Sciatic nerve (tissue), 2 donors: ENCODE measurements around the gene SEMA5A. TPM values are rescaled to one million over a fixed set of nuclear protein-coding genes. Genes with fewer than 3 reads are reported as not detected.
A peak's percentile ranks its signal among the peaks of the same experiment; 100 is the strongest.

Source experiments
- ATAC-seq: fragments of 200-7000 bp; cut with Tn5 transposase; one replicate; pipeline ENCODE4 v1.9.1; 2020; ENCODE audit warnings: mild to moderate bottlenecking, moderate library complexity
- DNase-seq: peaks from one replicate; pipeline ENCODE4 v3.0.0-alpha.2; 2020; ENCODE audit warnings: low spot score
- intact Hi-C: fragments of 100-400 bp; cut with DNase I; formaldehyde crosslinking; loops from one replicate; pipeline ENCODE4 v1.14.2; 2022
- total RNA-seq: library from RNA; stranded (reverse); fragmentation: NEBNext Ultra II Directional; extraction: Animal tissue kit (Norgen Biotek cat#: 25700); gene quantifications from one replicate; pipeline ENCODE4 v1.2.1, GENCODE V29; 2021
- donor health status: DM: no; HTN: no; CAD: no.
- donor health status: DM: no; HTN: no; CAD: no.

Gene SEMA5A
- total RNA-seq, 1 donor from 2014 or later: 109 TPM

DNA sequence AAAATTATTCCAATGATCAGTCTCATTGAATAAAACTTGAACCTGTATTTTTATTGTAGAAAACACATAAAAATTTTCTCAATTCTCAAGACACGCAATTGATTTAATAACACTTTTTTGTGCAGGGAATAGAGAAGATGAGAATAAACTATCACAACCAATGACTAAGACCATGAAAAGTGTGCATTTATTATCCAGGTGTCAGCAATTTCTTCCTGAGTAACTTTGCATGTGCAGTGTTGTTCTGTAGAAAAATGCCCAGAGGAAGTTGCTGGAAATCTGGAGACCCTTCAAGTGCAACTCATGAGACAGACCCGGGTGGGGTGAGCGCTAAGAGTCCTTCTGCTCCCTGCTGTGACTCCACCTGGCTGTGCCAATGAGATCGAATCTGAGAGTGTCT lies 405.7 kb downstream of the SEMA5A start:
- DNase-seq: no peak
- no peak for ATAC-seq
- intact Hi-C loops: no loop called here

DNA sequence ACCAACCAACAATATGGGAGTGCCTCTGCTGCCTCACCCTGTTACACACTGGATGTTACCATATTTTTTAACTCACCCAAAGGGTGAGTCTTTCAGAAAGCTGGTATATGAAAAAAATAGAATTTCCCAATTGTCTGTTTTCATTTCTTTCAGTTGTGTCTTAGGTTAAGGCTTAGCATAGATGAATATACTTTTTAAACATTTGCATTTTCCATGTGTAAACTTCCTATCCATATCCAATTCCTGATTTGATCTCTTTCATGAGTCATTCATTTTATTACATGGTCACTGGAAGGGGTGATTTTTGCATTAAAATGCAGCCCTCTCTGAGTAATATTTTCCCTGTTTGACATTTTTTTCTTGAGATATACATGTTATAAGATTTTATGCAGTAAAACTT lies 406.5 kb downstream of the SEMA5A start:
- no peak for DNase-seq
- intact Hi-C loops: no loop called here
- no peak for ATAC-seq

- DNase-seq (no peak), ATAC-seq (no peak)
- intact Hi-C loops: no loop called here
Measured at GRCh38 chr5:9128136-9128535, 417.7 kb downstream of the SEMA5A start.

DNA sequence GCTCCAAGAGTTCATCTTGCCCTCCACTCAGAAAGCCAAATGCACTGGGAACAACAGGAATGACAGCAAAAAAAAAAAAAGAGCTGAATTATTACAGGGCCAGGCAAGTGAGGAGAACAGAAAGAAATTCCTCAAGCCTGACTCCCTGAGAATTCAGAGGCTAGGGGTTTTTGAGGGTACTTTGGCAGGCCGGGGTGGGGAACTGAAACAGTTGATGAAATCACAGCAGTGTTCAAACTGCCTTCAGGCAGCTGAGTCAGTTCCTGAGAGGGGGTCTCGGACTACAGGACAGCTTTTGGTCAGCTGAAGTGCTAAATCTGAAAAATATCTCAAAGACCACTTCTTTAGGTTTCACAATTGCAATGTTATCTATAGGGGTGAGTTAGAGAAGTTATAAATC lies 419.4 kb downstream of the SEMA5A start:
- intact Hi-C loops: loop anchor here (2.0 kb wide), 1 partner anchor 230 kb away; no protein-coding TSS in a partner anchor
- ATAC-seq: no peak
- no peak for DNase-seq

DNA sequence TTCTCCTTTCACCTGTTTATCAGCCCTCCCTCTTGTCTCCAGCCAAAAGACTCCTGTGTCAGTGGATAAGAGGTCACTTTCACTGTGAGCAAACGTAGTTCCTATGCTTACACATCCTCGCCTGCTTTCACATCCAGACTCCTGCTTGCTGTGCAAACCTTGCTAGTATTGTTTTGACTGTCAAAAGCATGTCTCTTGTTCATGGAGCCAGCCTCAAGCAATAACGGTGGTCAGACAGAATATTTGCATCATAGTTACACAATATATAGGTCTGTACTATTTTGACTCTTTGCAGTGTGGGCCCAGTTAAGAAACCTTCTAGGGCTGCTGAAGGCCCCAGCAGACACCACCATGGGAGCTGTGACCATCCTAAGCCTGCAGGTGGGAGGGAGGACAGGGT lies 420.0 kb downstream of the SEMA5A start:
- DNase-seq (no peak), ATAC-seq (no peak)
- intact Hi-C loops: loop anchor here (2.0 kb wide), 1 partner anchor 229 kb away; no protein-coding TSS in a partner anchor

DNA sequence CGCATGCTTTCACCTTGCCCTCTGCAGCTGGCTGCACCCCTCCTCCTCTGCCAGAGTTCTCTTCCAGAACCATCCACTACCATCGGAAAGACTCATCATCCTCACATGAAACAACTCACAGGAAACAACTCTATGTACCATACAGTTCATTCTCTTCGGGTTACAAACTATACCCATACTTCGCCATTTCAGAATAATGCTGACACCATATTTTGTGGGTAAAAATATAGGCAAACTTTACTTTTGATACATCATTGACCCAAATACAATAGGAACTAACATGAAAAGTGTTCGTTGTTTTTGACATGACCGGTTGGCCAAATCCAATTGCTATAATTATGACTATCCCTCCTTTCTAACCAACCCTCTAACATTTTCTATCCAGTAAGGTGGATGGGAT lies 421.0 kb downstream of the SEMA5A start:
- intact Hi-C loops: no loop called here
- DNase-seq (no peak), ATAC-seq (no peak)

DNA sequence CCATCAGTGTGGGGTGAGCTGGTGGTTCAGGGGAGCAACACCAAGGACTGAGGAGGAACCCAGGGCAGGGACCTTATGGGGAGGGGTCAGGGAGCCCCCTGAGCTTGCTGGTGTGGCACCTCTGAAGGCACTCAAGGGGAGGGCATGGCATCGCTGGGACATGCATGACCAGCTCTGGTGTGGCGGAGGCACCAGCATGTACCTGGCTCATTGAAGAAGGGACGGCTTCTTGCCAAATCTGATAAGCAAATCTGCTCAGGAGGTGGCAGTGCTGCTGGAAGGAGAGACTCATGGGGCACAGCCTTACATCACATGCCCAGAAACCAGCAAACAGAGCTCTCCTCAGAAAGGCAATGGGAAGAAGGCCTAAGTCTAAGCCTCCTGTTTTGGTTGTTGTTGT lies 421.8 kb downstream of the SEMA5A start:
- DNase-seq (no peak), ATAC-seq (no peak)
- intact Hi-C loops: no loop called here

DNA sequence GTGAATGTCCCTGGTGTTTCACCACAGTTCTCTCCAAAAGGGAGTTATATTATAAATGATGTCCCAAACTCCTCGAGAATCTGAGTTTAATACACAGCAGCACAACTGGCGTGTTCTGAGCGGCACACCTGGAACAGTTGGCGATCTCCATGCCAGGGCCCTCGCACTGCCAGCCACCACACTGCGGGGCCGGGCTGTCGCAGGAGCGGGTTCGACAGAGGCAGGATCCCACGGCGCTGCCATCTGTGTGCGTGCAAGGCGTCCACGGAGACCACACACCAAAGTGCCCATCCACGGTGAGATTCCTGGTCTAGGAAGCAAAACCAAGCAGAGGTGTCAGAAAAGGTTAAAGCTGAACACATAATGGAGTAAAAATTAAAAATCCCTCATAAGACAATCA lies 423.3 kb downstream of the SEMA5A start:
- intact Hi-C loops: no loop called here
- ATAC-seq: no peak
- DNase-seq: no peak

DNA sequence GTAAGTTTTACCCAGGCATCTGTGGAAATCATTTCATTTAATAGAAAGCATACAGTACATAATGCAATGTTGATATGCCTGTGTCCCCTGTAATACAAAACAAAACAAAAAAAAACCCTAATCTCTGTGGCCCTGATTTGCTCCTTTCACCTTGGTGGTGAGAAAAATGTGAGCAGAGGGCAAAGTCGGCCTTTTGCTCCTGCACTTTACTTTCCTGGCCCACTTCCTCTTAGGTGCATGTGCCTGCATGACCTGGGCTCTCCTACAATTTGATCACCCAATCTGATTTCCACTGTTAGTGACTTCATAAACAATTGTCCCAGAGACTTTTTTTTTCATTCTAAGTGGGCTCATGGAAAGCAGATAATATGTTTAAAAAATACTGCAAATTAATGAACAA lies 424.3 kb downstream of the SEMA5A start:
- no peak for DNase-seq
- intact Hi-C loops: no loop called here
- ATAC-seq: no peak

GRCh38 chr5:9118852-9119251 lies 427.0 kb downstream of the SEMA5A start:
- ATAC-seq (no peak), DNase-seq (no peak)
- intact Hi-C loops: no loop called here

DNA sequence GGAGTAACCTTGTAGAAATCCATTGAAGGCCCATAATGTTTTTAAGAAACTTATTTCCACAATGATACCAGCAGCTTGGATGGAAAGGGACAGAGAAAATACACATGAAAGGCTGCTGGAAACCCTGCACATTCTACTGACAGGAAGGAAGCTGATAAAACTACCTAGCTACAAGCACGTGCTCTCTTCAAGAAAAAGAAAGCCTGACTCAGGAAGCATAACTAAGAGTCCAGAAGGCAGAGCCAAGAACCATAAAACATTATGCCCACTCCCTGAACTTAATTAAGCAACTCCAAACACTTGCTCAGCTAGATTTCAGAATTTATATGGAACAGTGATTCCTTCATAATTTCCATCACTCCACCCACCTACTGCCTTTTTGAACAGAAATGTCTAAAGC lies 430.8 kb downstream of the SEMA5A start:
- intact Hi-C loops: no loop called here
- ATAC-seq: no peak

DNA sequence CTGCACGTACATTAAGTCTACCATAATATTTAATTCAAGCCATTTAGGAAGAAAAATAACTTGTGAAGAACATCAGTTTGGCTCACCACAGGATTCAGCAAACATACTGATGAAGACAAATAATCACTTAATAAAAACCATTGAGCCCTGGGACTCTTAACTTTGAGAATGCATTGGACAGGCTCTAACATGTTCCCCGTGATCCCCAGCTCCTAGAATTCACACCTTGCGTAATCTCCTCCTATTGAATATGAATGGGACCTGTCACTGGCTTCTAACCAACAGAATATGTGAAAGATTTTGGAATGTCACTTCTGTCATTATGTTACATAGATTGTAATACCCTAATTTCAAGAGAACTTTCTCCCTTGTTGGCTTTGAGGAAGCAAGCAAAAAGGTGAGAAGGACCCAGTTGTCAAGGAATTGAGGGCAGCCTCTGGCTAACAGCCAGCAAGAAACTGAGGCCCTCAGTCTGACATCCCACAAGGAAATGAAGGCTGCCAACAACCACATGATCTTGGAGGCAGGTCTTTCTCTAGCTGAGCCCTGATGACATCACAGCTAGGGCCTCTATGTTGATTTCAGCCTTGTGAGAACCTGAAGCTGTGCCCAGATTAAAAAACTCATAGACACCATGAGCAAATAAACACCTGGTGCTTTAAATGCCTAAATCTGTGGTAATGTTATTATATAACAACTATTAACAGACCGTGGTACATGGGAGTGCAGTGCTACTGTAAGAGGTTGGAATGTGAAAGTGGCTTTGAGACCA lies 433.2 kb downstream of the SEMA5A start:
- DNase-seq (no peak), ATAC-seq (no peak)
- intact Hi-C loops: no loop called here

More for the DNA sequence above, 430.8 kb downstream of the SEMA5A start:
- DNase-seq: no peak

DNA sequence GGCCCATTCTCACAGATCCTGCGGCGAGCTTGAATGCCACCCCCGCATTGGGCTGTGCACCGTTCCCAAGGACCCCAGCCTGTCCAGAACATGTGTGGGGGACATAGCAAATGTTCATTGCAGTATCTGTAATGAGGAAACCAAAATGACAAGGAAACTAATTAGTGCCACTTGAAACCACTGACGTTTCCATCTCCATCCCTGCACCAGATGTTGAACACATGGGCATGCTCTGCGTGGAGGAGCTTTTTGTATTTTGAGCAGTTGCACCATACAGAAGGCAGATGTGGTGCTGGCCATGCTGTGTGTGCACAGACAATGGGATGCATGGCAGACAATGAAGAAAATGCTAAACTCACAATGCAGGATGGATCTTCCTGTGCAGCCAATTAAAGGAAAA lies 437.7 kb downstream of the SEMA5A start:
- ATAC-seq: no peak
- DNase-seq: no peak

GRCh38 chr5:9105851-9106250 lies 440.0 kb downstream of the SEMA5A start:
- DNase-seq: no peak
- intact Hi-C loops: no loop called here
- no peak for ATAC-seq

More for the DNA sequence above, 437.7 kb downstream of the SEMA5A start:
- intact Hi-C loops: no loop called here

- intact Hi-C loops: no loop called here
- ATAC-seq (peak; percentile 13), DNase-seq (no peak)
Measured at GRCh38 chr5:9104571-9105339, 441.1 kb downstream of the SEMA5A start.

- ATAC-seq (no peak), DNase-seq (no peak)
- intact Hi-C loops: no loop called here
Measured at GRCh38 chr5:9103290-9103689, 442.6 kb downstream of the SEMA5A start.

- no peak for DNase-seq
- intact Hi-C loops: no loop called here
- ATAC-seq: no peak
Measured at GRCh38 chr5:9099689-9100088, 446.2 kb downstream of the SEMA5A start.

GRCh38 chr5:9098990-9099389 lies 446.9 kb downstream of the SEMA5A start:
- DNase-seq: no peak
- intact Hi-C loops: no loop called here
- ATAC-seq: no peak

DNA sequence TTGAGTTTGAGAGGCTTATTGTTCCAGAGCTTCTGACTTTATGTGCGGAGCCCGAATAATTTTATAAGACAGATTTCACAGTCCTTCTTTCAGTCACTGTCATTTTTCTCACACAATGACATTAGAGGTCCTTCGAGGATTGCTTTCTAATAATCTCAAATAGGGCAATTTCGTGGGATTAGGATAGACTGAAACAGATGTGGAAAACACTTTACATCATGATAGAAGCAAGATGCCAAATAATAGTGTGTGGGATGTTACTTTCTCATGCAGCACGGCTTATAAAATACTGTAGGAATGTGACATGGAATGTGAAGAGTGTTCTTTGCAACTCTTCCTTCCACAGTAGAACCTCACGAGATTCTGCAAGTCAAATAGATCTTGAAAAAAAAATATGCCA lies 451.3 kb downstream of the SEMA5A start:
- intact Hi-C loops: no loop called here
- DNase-seq (no peak), ATAC-seq (no peak)

DNA sequence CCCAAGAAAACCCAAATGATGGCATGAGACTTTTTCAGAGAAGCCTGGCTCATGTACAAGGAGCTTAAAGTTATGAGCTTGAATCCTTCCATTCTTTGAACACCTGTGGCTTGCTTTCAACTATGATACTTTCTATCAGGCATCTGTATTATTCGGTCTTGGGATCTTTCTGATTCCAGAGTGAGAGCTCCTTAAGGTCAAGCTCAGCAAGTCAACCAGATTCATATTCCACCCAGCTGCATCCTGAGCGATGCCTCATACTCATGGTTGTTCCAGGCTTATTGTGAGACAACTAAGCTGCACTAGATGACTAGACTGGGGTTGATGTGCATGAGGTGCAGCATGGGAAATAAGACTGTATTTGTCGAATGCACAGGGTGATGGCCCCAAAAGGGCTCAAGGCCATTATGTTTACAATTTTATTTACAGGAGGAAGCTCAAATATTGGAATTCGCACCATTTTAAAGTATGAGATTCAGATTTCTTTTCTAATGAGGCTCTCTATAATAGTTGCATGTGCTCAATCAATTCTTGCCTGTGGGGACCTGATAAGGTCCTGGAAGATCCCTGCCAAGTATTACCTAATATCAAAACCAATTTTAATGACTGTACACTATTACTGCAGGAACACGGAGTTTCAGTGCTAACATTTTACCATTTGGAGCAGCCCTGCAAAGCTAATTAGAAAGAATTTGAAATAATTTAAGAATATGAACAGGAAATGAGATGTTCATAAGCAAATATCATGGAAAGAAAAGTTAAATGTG lies 453.8 kb downstream of the SEMA5A start:
- DNase-seq (no peak), ATAC-seq (no peak)
- intact Hi-C loops: no loop called here
